Fibroblast of villous mesenchyme (primary cell): ENCODE data around the gene TXNDC12. TPM values are rescaled to one million over a fixed set of nuclear protein-coding genes. Genes with fewer than 3 reads are reported as not detected.
"Not testable (repeated sequence)": the region's sequence is repeated elsewhere in the genome, so short reads cannot be mapped to it uniquely, and the experiment has no call there.

Source experiments
- DNase-seq: peaks from one replicate; pipeline ENCODE4 v3.0.0-alpha.2; 2010; ENCODE audit warnings: low read depth
- H3K4me3 ChIP-seq: 2 replicates; pipeline ENCODE4 v1.5.1; 2011; ENCODE audit warnings: low read depth, mild to moderate bottlenecking, low read length
- total RNA-seq: library from RNA; depleted of rRNA; stranded (reverse); fragments of >200 nt; gene quantifications from 2 replicates; pipeline ENCODE4 v1.2.3, GENCODE V29; 2012
- TF ChIP-seq, protein P1 (sequence below): IDR thresholded peaks from 2 replicates; pipeline ENCODE4 v1.5.1; 2012; ENCODE audit warnings: low read depth, mild to moderate bottlenecking, low read length; ENCODE audit not compliant: insufficient read depth

The TXNDC12 gene
- total RNA-seq, result 44.8 and 57.0 TPM in 2 replicates

DNA sequence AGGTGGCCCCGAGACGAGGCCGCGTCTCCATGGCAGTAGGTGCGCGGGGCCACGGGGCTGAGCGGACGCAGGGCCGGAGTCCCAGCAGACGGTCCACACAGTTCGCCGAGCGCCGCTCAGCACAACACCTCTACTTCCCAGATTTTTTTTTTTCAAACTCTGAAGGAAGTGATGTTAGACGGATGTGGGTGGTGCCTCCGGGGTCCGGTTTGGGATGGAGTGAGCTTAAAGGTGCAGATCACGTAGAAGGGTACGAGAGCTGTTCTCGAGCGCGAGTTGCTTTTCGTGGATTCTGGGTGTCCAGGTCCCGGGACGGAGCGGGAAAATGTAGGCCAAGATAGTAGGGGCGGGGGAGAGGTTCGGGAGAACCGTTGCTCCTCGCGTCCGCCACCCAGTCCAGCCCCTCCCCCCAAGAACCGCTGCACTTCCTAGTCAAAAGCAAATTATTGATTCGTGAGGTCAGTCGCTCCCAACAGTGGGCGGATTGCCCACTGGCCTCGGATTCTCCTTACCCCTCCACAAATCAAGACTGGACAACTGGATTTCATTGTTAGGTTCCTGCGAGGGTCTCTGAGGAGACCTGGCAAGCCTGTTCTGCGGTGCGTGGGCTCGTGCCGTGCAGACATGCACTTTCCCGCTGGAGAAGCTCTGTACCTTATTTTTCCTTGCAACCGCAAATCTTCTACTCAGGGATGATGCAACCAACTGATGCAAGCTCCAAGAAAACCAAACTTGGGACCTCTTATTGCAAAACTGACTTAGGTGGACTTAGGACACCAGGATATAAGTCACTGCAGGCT lies at the start of gene TXNDC12:
Gene TXNDC12 (minus strand): TSS at position 126 of the 800 bp plus-strand sequence. CDS start 95 bp downstream, at position 31.
- TF ChIP-seq, protein P1, sequence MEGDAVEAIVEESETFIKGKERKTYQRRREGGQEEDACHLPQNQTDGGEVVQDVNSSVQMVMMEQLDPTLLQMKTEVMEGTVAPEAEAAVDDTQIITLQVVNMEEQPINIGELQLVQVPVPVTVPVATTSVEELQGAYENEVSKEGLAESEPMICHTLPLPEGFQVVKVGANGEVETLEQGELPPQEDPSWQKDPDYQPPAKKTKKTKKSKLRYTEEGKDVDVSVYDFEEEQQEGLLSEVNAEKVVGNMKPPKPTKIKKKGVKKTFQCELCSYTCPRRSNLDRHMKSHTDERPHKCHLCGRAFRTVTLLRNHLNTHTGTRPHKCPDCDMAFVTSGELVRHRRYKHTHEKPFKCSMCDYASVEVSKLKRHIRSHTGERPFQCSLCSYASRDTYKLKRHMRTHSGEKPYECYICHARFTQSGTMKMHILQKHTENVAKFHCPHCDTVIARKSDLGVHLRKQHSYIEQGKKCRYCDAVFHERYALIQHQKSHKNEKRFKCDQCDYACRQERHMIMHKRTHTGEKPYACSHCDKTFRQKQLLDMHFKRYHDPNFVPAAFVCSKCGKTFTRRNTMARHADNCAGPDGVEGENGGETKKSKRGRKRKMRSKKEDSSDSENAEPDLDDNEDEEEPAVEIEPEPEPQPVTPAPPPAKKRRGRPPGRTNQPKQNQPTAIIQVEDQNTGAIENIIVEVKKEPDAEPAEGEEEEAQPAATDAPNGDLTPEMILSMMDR, result no peak
- H3K4me3 ChIP-seq, result peak within 1 kb of the TSS; percentile 92
- peak; percentile 96 for DNase-seq

DNA sequence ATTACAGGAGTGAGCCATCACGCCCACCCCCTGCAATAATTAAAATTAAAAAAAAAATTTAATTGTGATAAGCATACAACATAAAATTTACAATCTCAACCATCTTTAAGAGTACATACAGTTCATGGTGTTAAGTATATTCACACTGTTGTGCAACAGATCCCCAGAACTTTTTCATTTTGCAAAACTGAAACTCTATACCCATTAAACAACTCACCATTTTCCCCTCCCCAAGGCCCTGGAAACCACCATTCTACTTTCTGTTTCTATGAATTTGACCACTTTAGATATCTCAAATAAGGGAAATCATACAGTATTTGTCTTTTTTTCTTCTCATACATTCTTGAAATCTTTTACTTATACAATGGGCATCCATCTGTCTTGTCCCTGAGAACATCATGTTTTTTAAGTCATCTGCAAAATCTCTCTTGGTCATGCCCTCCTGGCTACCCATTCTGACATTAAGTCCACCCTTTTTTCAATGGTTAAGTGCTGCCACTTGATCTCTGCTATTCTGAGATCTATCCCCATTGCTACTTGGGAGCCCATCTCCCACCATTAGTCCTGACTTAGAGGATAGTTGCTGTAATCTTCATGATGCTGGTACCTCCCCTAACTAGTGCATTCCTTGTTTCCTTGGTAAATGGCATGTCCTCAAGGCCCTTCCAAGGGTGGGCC lies 47.5 kb upstream of the TXNDC12 start:
- DNase-seq, result peak; percentile 26
- no peak overlapping the region for H3K4me3 ChIP-seq
- TF ChIP-seq, protein P1, result no peak

DNA sequence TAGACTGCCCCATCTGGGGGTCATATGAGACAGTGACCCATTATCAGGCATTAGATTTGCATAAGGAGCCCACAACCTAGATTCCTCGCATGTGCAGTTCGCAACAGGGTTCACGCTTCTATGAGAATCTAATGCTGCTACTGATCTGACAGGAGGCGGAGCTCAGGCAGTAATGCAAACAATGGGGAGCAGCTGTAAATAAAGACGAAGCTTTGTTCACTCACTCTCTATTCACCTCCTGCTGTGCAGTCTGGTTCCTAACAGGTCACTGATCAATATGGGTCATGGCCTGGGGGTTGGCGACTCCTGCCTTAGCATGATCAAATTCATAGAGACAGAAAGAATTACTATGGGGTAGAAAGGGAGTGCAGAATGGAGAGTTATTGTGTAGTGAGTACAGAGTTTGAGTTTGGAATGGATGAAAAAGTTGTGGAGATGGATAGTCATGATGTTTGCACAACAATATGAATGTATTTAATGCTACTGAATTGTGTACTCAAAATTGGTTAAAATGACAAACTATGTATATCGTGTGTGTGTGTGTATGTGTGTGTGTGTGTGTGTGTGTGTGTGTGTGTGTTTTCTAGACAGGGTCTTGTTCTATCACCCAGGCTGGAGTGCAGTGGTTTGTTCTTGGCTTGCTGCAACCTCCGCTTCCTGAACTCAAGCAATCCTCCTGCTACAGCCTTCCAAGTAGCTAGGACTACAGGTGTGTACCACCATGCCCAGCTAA lies 43.3 kb upstream of the TXNDC12 start:
- no peak for DNase-seq
- TF ChIP-seq, protein P1, result no peak
- H3K4me3 ChIP-seq, result no peak overlapping the region

DNA sequence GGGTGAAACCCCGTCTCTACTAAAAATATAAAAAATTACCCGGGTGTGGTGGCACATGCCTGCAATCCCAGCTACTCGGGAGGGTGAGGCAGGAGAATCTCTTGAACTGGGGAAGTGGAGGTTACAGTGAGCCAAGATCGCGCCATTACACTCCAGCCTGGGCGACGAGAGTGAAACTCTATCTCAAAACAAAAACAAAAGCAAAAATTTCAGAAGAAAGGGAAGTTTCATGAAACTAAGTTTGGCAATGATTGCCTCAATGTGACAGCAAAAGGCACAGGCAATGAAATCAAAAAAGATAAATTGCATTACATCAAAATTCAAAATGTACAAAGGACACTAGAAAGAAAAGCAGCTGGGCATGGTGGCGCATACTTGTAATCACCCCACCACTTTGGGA lies 41.2 kb upstream of the TXNDC12 start:
- H3K4me3 ChIP-seq, result no peak overlapping the region
- no peak for DNase-seq
- TF ChIP-seq, protein P1, result no peak

DNA sequence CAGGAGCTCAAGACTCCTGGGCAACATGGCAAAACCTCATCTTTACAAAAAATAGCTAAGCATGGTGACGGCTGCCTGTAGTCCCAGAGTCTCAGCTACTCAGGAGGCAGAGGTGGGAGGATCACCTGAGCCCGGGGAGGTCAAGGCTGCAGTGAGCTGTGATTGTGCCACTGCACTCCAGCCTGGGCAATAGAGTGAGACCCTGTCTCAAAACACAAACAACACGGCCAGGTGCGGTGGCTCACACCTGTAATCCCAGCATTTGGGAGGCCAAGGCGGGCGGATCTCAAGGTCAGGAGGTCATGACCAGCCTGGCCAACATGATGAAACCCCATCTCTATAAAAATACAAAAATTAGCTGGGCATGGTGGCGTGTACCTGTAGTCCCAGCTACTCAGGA lies 39.3 kb upstream of the TXNDC12 start:
- not testable (repeated sequence) for H3K4me3 ChIP-seq, DNase-seq

DNA sequence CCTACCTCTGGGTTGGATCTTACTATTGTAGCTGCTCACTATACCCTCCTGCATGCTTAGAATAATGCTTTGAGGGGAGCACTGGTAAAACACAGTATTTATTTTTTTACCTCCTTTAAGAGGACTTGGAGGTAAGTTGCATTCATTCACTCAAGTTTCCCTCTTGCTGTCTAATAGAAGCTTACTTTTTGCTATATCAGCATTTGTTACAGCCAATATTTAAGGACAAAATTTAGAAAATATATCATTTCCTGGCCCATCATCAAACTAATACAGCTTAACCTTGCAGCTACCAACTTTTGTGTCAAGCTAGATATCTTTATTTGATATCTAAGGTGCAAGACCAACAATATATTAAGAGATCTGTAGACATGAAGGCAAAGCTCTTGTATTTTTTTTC lies 32.9 kb upstream of the TXNDC12 start:
- H3K4me3 ChIP-seq, DNase-seq: not testable (repeated sequence)

DNA sequence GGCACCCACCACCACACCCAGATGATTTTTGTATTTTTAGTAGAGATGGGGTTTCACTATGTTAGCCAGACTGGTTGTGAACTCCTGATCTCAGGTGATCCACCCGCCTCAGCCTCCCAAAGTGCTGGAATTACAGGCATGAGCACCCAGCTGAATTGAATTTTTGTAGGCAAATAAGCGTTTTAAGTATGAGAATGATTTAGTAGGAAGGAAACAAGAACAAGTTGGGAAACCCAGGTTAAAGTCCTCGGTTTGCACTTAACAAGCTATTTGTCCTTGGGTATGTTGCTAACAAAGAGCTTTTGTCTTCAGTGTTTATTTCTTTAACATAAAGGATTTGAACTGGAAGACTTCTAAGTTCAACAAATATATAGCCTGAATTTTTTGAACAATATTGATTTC lies 25.0 kb upstream of the TXNDC12 start:
- TF ChIP-seq, protein P1, result no peak

DNA sequence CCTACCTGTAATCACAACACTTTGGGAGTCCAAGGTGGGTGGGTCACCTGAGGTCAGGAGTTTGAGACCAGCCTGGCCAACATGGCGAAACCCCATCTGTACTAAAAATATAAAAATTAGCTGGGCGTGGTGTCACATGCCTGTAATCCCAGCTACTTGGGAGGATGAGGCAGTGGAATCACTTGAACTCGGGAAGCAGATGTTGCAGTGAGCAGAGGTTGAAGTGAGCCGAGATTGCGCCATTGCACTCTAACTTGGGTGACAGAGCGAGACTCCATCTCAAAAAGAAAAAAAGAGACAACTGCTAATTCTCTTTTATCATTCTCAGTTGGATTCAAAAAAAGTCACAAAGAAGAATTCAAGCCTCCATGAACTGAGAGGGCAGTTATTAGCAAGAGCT lies 22.3 kb upstream of the TXNDC12 start:
- not testable (repeated sequence) for H3K4me3 ChIP-seq
- peak; percentile 18 for DNase-seq

More for the DNA sequence above, 25.0 kb upstream of the TXNDC12 start:
- H3K4me3 ChIP-seq, result no peak overlapping the region
- DNase-seq, result no peak
